ENCODE data around the gene FAM32A. TPM values are rescaled to one million over a fixed set of nuclear protein-coding genes. Genes with fewer than 3 reads are reported as not detected.

The FAM32A gene
- total RNA-seq, 1 donor from 2014 or later: 145 TPM

GRCh38 chr19:16153582-16154336, 31.5 kb upstream of the FAM32A start:
- no peak for DNase-seq (ENCODE audit: low read depth)
- H3K36me3 ChIP-seq (ENCODE audit: control insufficient read depth, insufficient read depth, low read length): no peaks in the 10 kb centered on the region
- TF ChIP-seq CTCF (IDR thresholded peaks at IDR 0.05; ENCODE audit: insufficient read depth, low read length, poor library complexity, severe bottlenecking): no peak
- H3K27me3 ChIP-seq (ENCODE audit: control insufficient read depth, insufficient read depth, low read length): no peaks in the 10 kb centered on the region
- H3K4me3 ChIP-seq (ENCODE audit: low read depth, low read length): no peak overlapping the region

DNA sequence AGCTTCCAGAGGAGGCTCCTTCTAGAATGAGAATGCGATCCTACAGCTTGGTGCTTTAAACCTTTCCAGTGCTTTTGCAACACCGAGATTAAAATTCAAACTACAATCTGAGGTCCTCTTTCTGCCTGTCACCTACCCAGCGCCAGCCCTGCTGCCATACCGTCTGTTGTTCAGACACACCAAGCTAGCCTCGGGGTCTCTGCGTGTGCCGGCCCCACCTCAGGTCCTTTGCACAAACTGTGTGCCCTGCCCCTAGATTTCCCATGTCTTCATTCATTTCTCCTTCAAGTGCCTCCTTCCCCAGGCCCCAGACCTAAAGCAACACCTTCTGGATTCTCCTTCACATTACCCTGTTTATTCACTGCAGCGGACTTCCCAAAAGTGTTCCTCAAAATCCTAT, 30.7 kb upstream of the FAM32A start:
- H3K4me3 ChIP-seq (ENCODE audit: low read depth, low read length): no peak overlapping the region
- no peak for TF ChIP-seq CTCF (IDR thresholded peaks at IDR 0.05; ENCODE audit: insufficient read depth, low read length, poor library complexity, severe bottlenecking)
- DNase-seq (ENCODE audit: low read depth): no peak
- no peaks in the 10 kb centered on the region for H3K36me3 ChIP-seq (ENCODE audit: control insufficient read depth, insufficient read depth, low read length)
- H3K27me3 ChIP-seq (ENCODE audit: control insufficient read depth, insufficient read depth, low read length): no peaks in the 10 kb centered on the region

GRCh38 chr19:16155128-16155527, 30.1 kb upstream of the FAM32A start:
- TF ChIP-seq CTCF (IDR thresholded peaks at IDR 0.05; ENCODE audit: insufficient read depth, low read length, poor library complexity, severe bottlenecking): no peak
- Histone ChIP-seq H3K36me3 (ENCODE audit: control insufficient read depth, insufficient read depth, low read length) (no peaks in the 10 kb centered on the region), H3K27me3 (ENCODE audit: control insufficient read depth, insufficient read depth, low read length) (no peaks in the 10 kb centered on the region), H3K4me3 (ENCODE audit: low read depth, low read length) (no peak overlapping the region)
- DNase-seq (ENCODE audit: low read depth): no peak

DNA sequence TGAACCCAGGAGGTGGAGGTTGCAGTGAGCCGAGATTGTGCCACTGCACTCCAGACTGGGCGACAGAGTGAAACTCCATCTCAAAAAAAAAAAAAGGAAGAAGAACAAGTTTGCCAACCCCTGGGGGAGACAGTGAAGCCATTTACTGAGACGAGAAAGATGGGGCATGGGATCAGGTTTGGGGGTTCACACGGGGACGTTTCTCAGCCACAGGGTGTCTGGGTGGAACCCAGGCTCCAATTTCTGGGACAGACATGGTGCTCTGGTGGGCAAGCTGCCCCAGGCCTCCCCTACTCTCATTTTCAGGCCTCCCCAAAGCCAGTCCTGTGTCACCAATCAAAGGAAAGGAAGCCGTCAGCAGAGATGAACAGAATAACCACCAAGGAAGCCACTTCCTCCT, 28.3 kb upstream of the FAM32A start:
- no peak for DNase-seq (ENCODE audit: low read depth)
- Histone ChIP-seq H3K36me3 (ENCODE audit: control insufficient read depth, insufficient read depth, low read length) (no peaks in the 10 kb centered on the region), H3K27me3 (ENCODE audit: control insufficient read depth, insufficient read depth, low read length) (no peaks in the 10 kb centered on the region), H3K4me3 (ENCODE audit: low read depth, low read length) (no peak overlapping the region)
- no peak for TF ChIP-seq CTCF (IDR thresholded peaks at IDR 0.05; ENCODE audit: insufficient read depth, low read length, poor library complexity, severe bottlenecking)

GRCh38 chr19:16157601-16158000, 27.6 kb upstream of the FAM32A start:
- Histone ChIP-seq H3K27me3 (ENCODE audit: control insufficient read depth, insufficient read depth, low read length) (no peaks in the 10 kb centered on the region), H3K36me3 (ENCODE audit: control insufficient read depth, insufficient read depth, low read length) (no peaks in the 10 kb centered on the region), H3K4me3 (ENCODE audit: low read depth, low read length) (no peak overlapping the region)
- DNase-seq (ENCODE audit: low read depth): no peak
- no peak for TF ChIP-seq CTCF (IDR thresholded peaks at IDR 0.05; ENCODE audit: insufficient read depth, low read length, poor library complexity, severe bottlenecking)

GRCh38 chr19:16159655-16160054, 25.6 kb upstream of the FAM32A start:
- no peaks in the 10 kb centered on the region for H3K36me3 ChIP-seq (ENCODE audit: control insufficient read depth, insufficient read depth, low read length)
- no peak for TF ChIP-seq CTCF (IDR thresholded peaks at IDR 0.05; ENCODE audit: insufficient read depth, low read length, poor library complexity, severe bottlenecking)
- H3K27me3 ChIP-seq (ENCODE audit: control insufficient read depth, insufficient read depth, low read length): no peaks in the 10 kb centered on the region
- DNase-seq (ENCODE audit: low read depth): no peak
- H3K4me3 ChIP-seq (ENCODE audit: low read depth, low read length): no peak overlapping the region

Measured in kidney epithelial cell (primary cell).